ENCODE results near the gene MRC1.

- TF ChIP-seq RAD21 (IDR thresholded peaks at IDR 0.05 in 1 of 2, conservative IDR thresholded peaks at IDR 0.05 in 1 of 2; ENCODE audit: low read depth in 2 of 2, low read length in 2 of 2) = no peak
- no peak for TF ChIP-seq RFX5 (IDR thresholded peaks at IDR 0.05; ENCODE audit: borderline replicate concordance, low read depth, low read length)
- no peak for TF ChIP-seq CTCF (IDR thresholded peaks at IDR 0.05; ENCODE audit: control extremely low read depth in 1 of 3, insufficient read depth in 1 of 3, low read depth in 1 of 3, low read length in 3 of 3)
- TF ChIP-seq JUND (IDR thresholded peaks at IDR 0.05; ENCODE audit: low read length) = no peak
- no peak for TF ChIP-seq KDM1A (IDR thresholded peaks at IDR 0.05; ENCODE audit: borderline replicate concordance, low read length)
- TF ChIP-seq EP300 (IDR thresholded peaks at IDR 0.05; ENCODE audit: borderline replicate concordance in 1 of 2, low read depth in 2 of 2, low read length in 2 of 2) = no peak
- no peak for TF ChIP-seq EZH2 (IDR thresholded peaks at IDR 0.05; ENCODE audit: low read depth, low read length, severe bottlenecking)
- no peak for TF ChIP-seq SIN3A (conservative IDR thresholded peaks at IDR 0.05 in 1 of 2, IDR thresholded peaks at IDR 0.05 in 1 of 2; ENCODE audit: low read depth in 1 of 2, low read length in 2 of 2)
- no peak for TF ChIP-seq TBP (IDR thresholded peaks at IDR 0.05; ENCODE audit: low read depth, low read length)
- no peak for TF ChIP-seq USF2 (IDR thresholded peaks at IDR 0.05; ENCODE audit: low read length)
- no peak for TF ChIP-seq CHD2 (IDR thresholded peaks at IDR 0.05; ENCODE audit: low read length)
- TF ChIP-seq CEBPB (IDR thresholded peaks at IDR 0.05; ENCODE audit: low read depth, low read length) = no peak
Measured at GRCh38 chr10:17873946-17874345, 64.8 kb downstream of the MRC1 start.
